Ammon's horn (tissue), 1 donor: ENCODE measurements around the gene ZMYM2.

Experiments
- DNase-seq: peaks from one replicate; pipeline ENCODE4 v3.0.0-alpha.2; 2016; ENCODE audit warnings: low spot score

ZMYM2 gene

DNA sequence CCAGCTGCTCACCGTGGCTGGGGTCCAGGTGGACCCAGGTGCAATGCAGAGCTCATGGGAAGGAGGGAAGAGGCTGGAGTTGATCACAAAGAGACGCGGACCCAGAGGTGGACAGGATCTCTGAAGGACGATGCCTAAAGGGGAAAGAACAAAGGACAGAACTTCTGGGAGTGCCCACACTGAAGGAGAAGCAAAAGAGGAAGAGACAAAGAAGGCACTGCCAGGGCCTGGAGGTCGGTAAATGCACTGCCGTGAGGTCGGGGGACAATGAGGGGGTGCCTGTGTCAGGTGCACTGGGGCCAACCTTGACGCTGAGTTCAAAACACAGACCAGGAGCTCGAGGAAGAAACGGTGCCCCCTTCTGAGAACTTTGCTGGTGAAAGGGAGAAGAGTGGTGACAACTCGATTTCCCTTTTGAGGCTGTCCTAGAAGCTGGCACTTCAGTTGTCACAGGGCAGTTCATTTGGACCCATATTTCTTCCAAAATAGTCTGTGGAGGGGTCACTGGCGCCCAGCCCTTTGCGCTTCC, 146.7 kb downstream of the ZMYM2 start:
- no peak for DNase-seq

DNA sequence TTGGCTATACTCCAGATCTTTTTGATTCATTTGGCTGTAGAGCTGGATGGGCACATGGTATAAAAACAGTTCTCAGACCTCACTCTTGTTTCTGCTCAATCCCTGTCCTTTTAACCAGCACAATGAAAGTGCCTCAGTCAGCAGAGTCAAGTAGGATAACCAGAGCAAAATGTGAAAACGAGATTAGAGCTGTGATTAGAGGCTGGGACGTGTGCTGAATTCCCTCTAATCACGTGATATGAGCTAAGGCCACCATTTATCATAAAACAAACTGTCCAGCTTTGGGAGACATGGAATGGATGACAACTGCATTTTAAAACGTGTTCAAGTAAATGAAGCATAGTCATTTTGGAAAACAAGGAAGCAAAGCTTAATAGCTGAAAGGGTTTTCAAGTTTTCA, 148.2 kb downstream of the ZMYM2 start:
- DNase-seq, result no peak

DNA sequence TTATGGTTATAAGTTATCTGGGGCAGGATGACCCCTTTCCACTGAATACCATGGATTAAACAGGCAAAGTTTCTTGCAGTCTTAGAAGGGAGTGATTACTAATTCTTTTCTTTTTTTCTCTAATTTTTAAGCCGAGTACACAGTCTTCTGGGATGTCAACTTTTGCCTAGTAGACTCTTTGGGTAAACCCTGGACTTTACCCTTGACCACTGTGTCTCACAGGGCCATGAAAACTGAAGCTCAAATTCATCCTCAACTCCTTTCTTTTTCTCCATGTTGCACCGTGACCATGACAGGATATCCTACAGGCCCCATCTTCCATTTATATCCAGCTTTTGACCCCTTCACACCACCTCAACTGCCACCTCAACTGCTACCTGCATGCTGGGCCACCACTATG, 150.5 kb downstream of the ZMYM2 start:
- DNase-seq, result no peak

DNA sequence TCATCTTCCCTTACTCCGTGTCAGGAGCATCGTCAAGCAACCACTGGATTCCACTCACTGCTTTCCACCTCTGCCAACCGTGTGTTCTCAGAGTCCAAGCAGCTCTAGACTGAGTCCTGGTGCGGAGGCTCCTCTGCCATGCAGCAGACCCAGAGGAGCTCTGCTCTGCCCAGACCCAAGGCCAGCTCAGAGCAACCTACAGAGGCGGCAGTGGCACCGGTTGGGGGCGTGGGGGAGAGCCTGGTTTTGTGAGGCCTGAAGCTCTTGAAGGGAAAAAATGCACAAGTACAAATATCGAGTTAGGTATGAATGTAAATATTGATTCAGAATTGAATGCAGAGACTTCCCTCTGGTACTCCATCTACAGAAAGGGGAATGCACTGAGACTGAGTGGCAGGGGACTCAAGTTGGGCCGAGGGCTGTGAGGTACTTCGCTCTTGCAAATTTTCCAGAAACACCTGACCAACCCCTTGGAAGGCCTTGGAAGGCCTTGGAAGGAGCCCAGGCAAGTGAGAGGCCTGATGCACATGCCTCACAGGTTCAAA, 155.6 kb downstream of the ZMYM2 start:
- DNase-seq, result no peak

DNA sequence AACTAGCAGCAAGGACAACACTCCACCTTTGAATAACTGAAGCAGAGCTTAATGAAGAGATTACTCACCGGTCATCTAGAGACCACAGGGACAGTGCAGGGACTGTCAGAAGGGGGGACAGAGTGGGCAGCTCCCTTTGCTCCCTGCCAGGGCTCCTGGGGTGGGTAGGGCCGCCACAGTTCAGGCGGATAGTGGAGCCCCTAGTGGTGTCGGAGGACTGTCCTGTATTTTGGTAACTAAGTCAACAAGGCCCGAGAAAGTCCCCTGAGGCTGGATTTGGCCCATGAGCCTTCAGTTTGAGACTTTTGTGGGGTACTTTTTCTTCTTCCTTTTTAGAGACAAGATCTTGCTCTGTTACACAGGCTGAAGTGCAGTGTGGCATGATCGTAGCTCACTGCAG, 157.7 kb downstream of the ZMYM2 start:
- no peak for DNase-seq

DNA sequence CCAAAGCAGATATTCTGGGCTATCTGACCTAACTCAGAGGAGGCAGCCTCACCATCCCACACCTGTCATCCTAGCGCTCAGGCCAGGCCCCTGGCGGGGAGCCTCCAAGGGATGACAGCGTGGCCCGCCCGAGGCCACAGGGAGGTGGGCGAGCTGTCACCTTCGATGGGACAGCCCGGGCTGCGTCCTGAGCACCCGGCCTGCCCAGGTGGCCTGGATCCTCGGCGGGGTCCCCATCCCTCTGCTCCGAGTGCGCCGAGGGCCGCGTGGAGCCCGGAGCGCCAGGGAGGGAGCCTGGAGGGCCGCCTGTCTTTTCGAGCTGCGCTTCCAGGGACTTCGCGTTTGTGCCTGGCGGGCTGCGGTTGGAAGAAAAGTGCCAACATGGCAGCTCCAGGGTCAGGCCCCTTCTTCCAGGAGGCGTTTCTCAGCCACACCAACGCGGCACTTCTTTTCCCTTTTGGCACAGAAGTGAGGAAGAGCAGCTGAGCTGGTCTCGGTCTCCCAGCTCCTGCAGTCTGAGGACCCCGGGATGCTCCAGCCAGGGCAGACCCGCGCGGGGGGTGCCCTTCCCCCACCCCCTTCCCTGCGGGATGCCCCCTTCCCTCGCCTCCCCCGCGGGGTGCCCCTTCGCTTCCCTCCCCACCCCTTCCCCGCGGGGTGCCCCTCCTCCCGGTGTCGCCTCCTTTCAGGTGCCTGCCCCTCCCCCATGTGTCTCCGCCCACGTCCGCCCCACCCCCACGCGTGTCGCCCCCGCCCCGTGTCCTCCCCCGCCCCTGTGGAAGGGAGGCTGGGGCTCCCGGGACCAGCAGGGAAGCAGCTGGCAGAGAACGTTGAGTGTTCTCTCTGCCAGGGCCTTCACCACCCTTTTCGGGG, 160.0 kb downstream of the ZMYM2 start:
- peak; percentile 34 for DNase-seq

DNA sequence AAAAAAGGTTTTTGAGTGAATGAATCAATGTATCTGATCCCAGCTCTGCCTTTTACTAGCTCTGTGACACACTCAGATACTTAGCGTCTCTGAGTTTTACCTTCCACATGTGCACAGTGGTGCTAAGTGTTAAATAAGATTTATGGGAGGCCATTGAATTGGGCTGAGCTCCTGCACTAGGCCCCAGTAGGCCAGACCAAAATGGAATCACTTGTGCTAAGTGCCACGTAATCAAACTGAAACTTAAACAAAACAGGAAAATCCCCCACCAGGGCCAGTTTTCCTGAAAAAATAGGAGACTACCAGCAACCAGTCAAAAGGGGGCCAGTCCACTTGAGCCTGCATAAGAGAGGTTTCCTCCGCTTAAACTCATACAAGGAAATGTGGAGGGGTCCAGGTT, 161.4 kb downstream of the ZMYM2 start:
- no peak for DNase-seq

DNA sequence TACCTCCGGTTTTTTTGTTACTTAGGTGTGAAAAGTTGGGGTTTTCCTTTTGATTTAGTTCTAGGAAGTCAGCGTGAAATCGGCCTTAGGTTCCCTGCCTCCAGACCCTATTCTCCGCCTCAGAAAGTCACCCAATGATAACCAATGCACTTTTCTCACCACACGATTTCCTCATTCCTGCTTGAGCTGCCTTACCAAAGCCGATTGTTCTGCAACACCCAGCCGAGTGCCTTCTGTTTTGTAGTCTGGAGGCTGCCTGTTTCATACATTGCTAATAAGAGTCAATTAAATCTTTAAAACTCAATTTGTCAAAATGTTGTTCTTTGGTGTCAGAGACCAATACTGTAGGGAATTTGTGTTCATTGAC, 162.6 kb downstream of the ZMYM2 start:
- DNase-seq, result no peak

DNA sequence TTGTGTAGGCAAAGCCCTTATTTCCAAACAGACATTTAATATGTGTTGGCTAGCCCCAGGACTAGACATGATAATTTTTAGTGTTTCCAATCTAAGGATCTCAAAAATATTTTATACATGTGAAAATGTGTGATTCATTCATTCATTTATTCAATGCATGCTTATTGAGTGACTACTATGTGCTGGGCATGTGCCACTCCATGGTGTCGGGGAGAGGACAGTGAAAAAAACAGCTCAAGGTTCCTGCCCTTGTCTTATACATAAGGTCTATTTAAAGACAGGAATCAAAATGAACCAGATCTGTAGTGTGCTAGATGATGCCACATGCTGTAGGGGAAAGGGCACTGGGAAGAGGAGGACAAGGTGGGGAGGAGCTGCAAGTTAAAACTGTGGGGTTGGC, 165.8 kb downstream of the ZMYM2 start:
- no peak for DNase-seq

DNA sequence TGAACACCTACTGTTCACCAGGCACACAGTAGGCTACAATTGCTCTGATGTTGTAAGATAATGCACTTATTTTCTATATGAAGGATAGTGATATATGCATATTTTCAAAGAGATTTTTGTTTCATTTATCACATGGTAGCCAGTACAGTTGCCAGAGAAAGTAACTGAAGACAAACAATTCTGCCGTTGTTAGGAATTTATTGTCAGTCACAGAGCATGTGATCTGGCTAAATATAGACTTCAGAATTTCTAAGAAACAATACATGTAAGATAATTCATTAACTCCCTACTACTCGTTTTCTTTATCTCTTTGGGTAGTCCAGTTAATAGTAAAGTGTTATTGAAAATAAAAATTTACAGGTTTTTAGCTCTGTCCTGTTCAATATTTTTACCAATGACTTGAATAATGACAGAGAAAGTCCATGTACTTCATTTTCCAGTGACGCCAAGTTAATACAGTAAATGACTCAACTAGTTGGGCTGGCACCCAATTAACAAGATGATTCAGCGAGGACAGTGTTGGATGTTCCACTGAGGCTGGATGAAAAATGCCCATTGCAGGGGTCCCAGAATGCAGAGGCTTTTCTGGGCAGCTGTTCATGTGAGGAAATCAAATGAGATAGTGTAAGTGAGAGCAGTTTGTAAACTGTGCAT, 166.7 kb downstream of the ZMYM2 start:
- DNase-seq, result no peak

DNA sequence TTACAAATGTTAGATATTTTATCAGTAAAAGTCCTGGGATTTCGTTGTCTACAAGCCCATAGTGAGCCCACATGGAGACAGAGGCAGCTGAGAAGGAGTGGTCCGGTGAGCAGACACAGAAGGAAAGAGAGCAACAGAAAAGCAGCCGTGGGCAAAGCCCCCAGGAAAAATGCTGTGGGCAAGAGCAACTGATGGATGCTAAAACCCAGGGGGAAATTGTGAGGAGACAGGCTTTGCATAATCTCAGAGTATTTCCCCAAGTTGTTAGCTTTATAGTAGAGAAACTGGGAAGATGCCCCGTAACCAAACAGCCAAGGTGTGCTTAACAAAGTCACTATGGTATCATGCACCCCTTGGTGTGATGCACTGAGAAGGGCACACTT, 167.2 kb downstream of the ZMYM2 start:
- DNase-seq, result no peak

DNA sequence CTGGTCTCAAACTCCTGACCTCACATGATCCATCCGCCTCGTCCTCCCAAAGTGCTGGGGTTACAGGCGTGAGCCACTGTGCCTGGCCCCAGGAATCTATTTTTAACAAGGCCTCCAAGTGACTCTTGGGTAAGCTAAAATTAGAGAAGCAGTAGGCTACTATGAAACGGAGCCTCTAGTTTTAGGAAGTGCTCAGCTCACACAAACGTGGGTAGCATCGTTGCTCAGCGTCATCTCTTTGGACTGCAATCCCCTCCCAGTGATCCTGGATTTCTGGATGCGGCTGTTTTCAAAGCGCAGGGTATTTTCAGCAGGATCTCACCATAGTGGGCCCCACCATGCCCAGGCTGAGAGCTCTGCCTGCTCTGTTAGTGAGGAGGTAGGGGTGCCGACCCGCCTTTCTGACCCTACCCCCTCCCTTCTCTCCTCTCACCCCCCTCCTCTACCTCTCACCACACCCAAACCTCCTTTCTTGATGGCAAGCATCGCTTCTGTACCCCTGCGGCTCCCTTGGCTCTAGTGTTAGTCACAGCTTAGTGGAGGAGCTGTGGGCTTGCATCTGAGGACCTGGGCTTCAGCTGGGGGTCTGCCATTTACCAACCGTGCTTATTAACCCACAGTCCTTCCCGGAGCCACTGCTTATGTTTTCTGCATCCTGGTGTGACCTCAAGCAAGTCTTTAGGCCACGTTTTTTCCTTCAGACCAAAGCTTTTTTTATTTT, 168.2 kb downstream of the ZMYM2 start:
- no peak for DNase-seq

DNA sequence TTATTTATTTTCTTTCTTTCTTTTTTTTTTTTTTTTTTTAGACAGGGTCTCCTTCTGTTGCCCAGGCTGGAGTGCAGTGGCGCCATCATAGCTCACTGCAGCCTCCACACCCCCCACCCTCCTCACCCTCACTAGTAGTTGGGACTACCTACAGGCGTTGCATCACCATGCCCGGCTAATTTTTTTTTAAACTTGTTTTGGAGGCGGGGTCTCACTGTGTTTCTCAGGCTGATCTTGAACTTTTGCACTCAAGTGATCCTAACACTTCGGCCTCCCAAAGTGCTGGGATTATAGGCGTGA, 168.7 kb downstream of the ZMYM2 start:
- DNase-seq, result no peak

DNA sequence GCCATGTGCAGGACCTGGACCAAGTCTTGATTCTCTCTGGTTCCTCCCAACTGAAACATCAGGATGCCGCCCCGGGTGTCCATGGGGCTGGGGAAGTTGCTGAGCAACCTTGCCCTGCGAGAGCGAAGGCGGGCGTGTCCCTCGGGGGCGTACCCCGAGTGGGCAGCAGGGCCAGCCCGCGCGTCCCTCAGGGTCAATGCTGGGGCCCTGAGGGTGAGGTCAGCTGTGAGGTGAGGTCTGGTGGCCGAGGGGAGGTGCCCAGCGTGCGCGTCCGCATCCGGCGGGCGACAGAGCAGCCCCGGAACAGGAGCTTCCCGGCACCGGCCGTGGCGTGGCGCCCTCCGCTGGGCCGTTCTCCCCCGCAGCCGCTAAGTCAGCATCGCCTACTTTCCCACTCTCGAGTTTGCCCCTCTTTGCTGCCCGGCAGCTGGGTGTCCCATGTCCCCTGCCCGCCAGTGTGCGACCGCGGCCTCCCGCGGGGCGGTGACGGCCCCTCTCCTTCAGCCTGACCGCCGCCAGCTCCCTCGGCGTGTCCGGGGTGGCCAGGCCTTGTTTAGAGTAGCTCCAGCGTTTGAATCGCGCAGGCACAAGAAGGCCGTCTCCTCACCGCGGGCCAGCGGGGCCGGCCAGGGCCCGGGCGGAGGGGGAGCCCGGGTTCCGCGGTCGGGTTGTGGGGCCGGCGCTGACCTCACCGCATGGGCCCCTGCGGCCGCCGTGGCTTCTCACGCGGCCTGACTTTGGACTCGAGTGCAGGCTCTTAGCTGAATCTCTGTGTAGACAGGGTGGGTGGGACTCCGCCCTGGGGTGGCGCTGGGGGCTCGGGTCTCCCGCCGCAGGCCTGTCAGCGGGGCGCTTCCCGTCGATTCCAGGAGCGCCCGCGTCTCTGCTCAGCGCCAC, 169.3 kb downstream of the ZMYM2 start:
- DNase-seq, result peak; percentile 70

DNA sequence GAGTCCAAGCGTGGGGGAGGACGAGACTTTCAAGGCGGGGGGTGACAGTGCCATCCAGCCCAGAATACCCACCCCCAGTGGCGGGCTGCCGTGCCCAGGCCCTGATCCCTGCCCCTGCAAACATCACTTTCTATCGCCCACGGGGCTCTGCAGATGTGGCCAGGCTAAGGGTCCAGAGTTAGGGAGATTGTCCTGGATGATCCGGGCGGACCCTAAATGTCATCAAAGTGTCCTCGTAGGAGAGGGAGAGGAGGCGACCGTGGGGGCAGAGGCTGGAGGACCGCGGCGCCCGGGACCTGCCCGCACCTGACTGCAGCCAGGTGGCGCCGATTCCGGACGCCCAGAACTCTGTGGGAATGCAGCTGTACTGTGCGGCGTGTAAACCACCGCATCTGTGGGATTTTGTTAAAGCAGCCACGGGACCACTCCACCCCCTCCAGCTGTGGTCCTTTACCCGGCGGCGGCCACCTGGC, 170.0 kb downstream of the ZMYM2 start:
- no peak for DNase-seq

DNA sequence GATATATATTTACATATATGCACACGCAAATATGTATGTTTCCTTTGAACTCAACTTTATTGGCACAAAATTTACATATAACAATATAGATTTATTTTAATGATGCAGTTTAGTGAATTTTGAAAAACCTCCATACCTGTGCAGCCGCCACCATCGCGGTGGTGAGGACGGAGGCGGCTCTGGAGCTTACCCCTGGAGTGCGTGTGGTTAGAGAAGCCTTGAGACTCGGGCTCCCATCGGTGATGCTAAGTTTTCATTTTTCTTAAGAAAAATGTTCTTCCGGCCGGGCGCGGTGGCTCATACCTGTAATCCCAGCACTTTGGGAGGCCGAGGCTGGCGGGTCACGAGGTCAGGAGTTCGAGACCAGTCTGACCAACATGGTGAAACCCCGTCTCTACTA, 170.5 kb downstream of the ZMYM2 start:
- no peak for DNase-seq

DNA sequence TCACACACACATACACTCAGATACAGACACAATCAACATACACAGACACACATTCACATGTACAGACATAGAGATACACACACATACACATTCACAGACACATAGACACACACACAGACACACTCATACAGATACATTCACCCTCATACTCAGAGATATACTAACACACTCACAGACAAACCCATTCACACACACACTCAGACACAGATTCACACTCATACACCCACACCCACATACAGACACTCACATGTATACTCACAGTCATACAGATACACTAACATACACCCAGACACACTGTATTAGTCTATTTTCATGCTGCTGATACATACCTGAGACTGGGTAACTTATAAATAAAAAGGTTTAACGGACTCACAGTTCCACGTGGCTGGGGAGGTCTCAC, 171.5 kb downstream of the ZMYM2 start:
- no peak for DNase-seq

DNA sequence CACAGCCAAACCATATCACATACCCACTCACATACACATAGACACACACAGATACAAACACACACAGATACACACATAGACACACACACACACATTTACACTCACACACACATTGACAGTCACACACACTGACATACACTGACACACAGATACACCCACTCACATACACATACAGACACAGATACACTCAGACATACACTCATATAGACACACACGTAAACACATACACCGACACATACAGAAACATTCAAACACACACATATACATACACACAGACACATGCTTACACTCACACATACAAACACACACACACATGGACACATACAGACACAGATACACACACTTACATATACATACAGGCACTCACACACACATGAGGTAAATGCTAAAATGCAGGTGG, 172.1 kb downstream of the ZMYM2 start:
- no peak for DNase-seq

DNA sequence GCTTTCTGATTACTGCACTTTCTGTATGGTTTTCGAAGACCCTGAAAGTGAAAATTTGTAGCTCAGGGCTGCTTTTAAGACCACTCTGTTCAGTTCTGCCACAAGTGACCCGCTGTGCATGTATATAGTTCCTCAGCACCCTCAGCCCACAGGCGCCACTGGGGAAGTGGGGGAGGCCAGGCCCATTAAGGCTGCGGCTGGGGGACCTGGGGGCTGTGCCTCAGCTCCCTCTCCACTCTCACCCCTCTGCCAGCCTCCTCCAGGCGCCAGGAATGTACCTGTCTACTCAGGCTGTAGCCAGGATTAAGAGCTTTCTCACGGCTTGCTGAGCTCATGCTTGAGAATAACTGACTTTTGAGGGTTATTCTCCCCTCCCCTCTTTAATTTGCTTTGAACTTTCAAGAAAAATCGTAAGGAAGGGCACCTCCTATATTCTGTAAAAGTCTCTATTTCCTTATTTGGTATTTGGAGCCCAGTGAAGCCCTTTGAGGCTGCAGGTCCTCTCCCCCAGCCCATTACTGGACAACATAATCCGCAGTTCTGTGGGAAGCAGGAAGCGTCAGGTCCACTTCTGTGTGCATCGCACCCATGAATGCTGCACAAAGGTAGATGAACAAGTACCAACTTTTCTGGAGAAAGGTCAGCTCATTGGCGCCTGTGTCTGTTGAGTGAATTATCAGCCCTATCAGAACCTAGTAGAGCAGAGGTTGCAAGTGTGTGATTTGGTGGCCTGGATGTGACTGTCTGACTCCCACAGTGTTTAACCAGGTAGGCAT, 172.7 kb downstream of the ZMYM2 start:
- no peak for DNase-seq

DNA sequence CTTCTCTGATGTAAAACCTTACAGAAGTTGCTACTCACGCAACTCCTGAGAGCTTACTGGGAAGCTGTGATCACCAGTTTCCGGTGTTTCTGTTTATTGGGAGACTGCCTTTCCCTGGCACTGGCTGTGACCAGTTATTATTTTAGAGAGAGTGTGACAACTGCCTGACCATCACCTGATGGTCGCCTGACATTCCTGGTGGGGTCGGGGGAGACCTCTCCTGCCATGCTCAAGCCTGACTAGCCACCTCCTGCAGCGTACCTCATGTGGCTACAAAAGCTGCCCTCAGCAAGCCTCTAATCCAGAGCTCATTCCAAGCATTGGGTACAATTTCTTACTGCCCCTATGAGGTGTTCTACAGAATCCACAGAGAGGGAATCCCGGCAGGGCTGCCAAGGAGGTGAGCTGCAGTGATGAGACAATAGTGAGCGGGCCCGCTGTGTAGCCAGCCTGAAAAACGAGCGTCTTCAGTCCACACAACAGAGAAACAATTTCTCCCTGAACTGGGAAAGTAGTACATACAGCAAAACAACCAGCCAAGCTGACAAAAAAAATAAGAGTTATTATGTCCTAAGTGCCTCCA, 173.6 kb downstream of the ZMYM2 start:
- no peak for DNase-seq
